IMR-90 (cell line): ENCODE data around the gene UBFD1. TPM values are rescaled to one million over a fixed set of nuclear protein-coding genes. Genes with fewer than 3 reads are reported as not detected.

Source experiments
- ATAC-seq: fragments of 200-7000 bp; cut with Tn5 transposase; 2 replicates; pipeline ENCODE4 v1.9.1; 2020; ENCODE audit warnings: low read depth, mild to moderate bottlenecking, moderate library complexity
- BruUV-seq: library from RNA; stranded (reverse); fragments of 400-500 nt; replicated peaks from 2 replicates; lab custom pipeline; 2021; lab: Mats Ljungman, UMichigan
- CTCF ChIA-PET: fragments of 300-600 bp; formaldehyde crosslinking; extraction: SDS; loops from one replicate; lab custom pipeline; 2021; ENCODE audit warnings: antibody characterized with exemption; lab: Yijun Ruan, JAX
- POLR2A ChIA-PET: fragments of 300-600 bp; sonication (Branson Sonifier 250); formaldehyde crosslinking; loops from one replicate; lab custom pipeline; 2022; ENCODE audit warnings: antibody characterized with exemption; ENCODE audit not compliant: unreplicated experiment; lab: Charles Lee
- DNase-seq: peaks from one replicate; pipeline ENCODE4 v3.0.0; 2013
- H2AFZ ChIP-seq: replicated peaks from 2 replicates; pipeline ENCODE3; 2013; ENCODE audit warnings: low read length, mild to moderate bottlenecking; ENCODE audit not compliant: poor library complexity
- H2AK5ac ChIP-seq: 2 replicates; pipeline ENCODE4 v1.6.1; 2013; ENCODE audit warnings: low read depth, low read length, inconsistent platforms
- H2AK9ac ChIP-seq: replicated peaks from 2 replicates; pipeline ENCODE3; 2013; ENCODE audit warnings: mild to moderate bottlenecking, low read depth, low read length, moderate library complexity; ENCODE audit not compliant: poor library complexity
- H2BK120ac ChIP-seq: 2 replicates; pipeline ENCODE4 v1.6.1; 2013; ENCODE audit warnings: low read depth, low read length, inconsistent platforms
- H2BK15ac ChIP-seq: 3 replicates; pipeline ENCODE4 v1.6.1; 2013; ENCODE audit warnings: low read depth, low read length, inconsistent platforms
- H2BK20ac ChIP-seq: 2 replicates; pipeline ENCODE4 v1.6.1; 2013; ENCODE audit warnings: low read depth, mild to moderate bottlenecking, inconsistent platforms, low read length, moderate library complexity
- H2BK5ac ChIP-seq: 2 replicates; pipeline ENCODE4 v1.6.1; 2013; ENCODE audit warnings: mild to moderate bottlenecking, low read depth, low read length, inconsistent platforms; ENCODE audit not compliant: poor library complexity, severe bottlenecking
- H3K14ac ChIP-seq: replicated peaks from 2 replicates; pipeline ENCODE4 v1.6.1; 2013; ENCODE audit warnings: low read depth, low read length, inconsistent platforms
- H3K18ac ChIP-seq: 2 replicates; pipeline ENCODE4 v1.6.1; 2013; ENCODE audit warnings: low read depth, low read length, control low read depth
- H3K23ac ChIP-seq: 2 replicates; pipeline ENCODE4 v1.6.1; 2013; ENCODE audit warnings: low read depth, low read length, inconsistent platforms
- H3K27ac ChIP-seq: 2 replicates; pipeline ENCODE4 v1.5.1; 2013; ENCODE audit warnings: mild to moderate bottlenecking, control low read depth, low read length; ENCODE audit not compliant: insufficient read depth
- H3K27me3 ChIP-seq: 2 replicates; pipeline ENCODE4 v1.6.1; 2013; ENCODE audit warnings: low read length; ENCODE audit not compliant: control insufficient read depth, insufficient read depth
- H3K36me3 ChIP-seq: 2 replicates; pipeline ENCODE4 v1.6.1; 2013; ENCODE audit warnings: low read length, mixed read lengths; ENCODE audit not compliant: control insufficient read depth, insufficient read depth
- H3K4ac ChIP-seq: 2 replicates; pipeline ENCODE4 v1.6.1; 2013; ENCODE audit warnings: low read depth, low read length, inconsistent platforms
- H3K4me1 ChIP-seq: 2 replicates; pipeline ENCODE4 v1.6.1; 2013; ENCODE audit warnings: low read length, mixed read lengths; ENCODE audit not compliant: control insufficient read depth, insufficient read depth
- H3K4me2 ChIP-seq: 2 replicates; pipeline ENCODE4 v1.6.1; 2013; ENCODE audit warnings: low read depth, mild to moderate bottlenecking, control low read depth, low read length, moderate library complexity
- H3K4me3 ChIP-seq: 2 replicates; pipeline ENCODE4 v1.5.1; 2013; ENCODE audit warnings: low read depth, mild to moderate bottlenecking, control low read depth, low read length, moderate library complexity; ENCODE audit not compliant: insufficient read depth
- H3K56ac ChIP-seq: 2 replicates; pipeline ENCODE4 v1.6.1; 2013; ENCODE audit warnings: low read length, inconsistent platforms; ENCODE audit not compliant: insufficient read depth; ENCODE audit errors: extremely low read depth
- H3K79me1 ChIP-seq, 2 experiments: 2 replicates each; pipeline ENCODE4 v1.6.1; 2013; ENCODE audit warnings: low read length in 2 of 2, inconsistent platforms in 1 of 2, low read depth in 1 of 2
- H3K9ac ChIP-seq: 2 replicates; pipeline ENCODE4 v1.6.1; 2013; ENCODE audit warnings: low read depth, low read length, control low read depth
- H3K9me1 ChIP-seq: 2 replicates; pipeline ENCODE4 v1.6.1; 2013; ENCODE audit warnings: low read length, inconsistent platforms; ENCODE audit not compliant: insufficient read depth
- H3K9me3 ChIP-seq: 2 replicates; pipeline ENCODE4 v1.6.1; 2013; ENCODE audit warnings: low read length; ENCODE audit not compliant: control insufficient read depth, insufficient read depth
- H4K20me1 ChIP-seq: 2 replicates; pipeline ENCODE4 v1.6.1; 2013; ENCODE audit warnings: low read length, inconsistent platforms; ENCODE audit not compliant: insufficient read depth
- H4K5ac ChIP-seq: 2 replicates; pipeline ENCODE4 v1.6.1; 2013; ENCODE audit warnings: mild to moderate bottlenecking, low read depth, low read length, control low read depth
- H4K8ac ChIP-seq, 2 experiments: 2 replicates each; pipeline ENCODE4 v1.6.1; 2013; ENCODE audit warnings: low read depth in 2 of 2, low read length in 2 of 2, control low read depth in 1 of 2, inconsistent platforms in 1 of 2
- H4K91ac ChIP-seq: 2 replicates; pipeline ENCODE4 v1.6.1; 2013; ENCODE audit warnings: low read depth, low read length, inconsistent platforms; ENCODE audit not compliant: insufficient read depth
- MAFK ChIP-seq: IDR thresholded peaks from 2 replicates; pipeline ENCODE4 v1.6.1; 2012; ENCODE audit warnings: low read depth, low read length, improper control_type of control experiment
- MAZ ChIP-seq: IDR thresholded peaks from 2 replicates; pipeline ENCODE4 v1.6.1; 2012; ENCODE audit warnings: low read depth, mild to moderate bottlenecking, low read length, improper control_type of control experiment, moderate library complexity, borderline replicate concordance
- POLR2A ChIP-seq: IDR thresholded peaks from 2 replicates; pipeline ENCODE4 v1.6.1; 2012; ENCODE audit warnings: mild to moderate bottlenecking, low read depth, low read length
- RAD21 ChIP-seq: IDR thresholded peaks from 2 replicates; pipeline ENCODE4 v1.6.1; 2012; ENCODE audit warnings: low read length, improper control_type of control experiment
- SMC3 ChIP-seq: fragments of 150-350 bp; IDR thresholded peaks from 2 replicates; pipeline ENCODE4 v1.6.1; 2016; ENCODE audit warnings: low read depth, mild to moderate bottlenecking, antibody characterized with exemption, low read length, moderate library complexity
- USF2 ChIP-seq: fragments of 150-350 bp; IDR thresholded peaks from 2 replicates; pipeline ENCODE4 v1.6.1; 2017; ENCODE audit warnings: mild to moderate bottlenecking, antibody characterized with exemption, low read length, low read depth
- WGBS, 2 experiments: methylation state at CpG; one replicate each; pipeline versions ENCODE4 v1.1.5 to v1.1.7; 2013; ENCODE audit warnings: missing lambda C conversion rate in 2 of 2; ENCODE audit not compliant: insufficient read length in 1 of 2; ENCODE audit errors: extremely low coverage in 2 of 2; 5-methylcytosine and 5-hydroxymethylcytosine counted together
- dilution Hi-C: fragments of 300-500 bp; cut with HindIII; formaldehyde crosslinking; loops from one replicate; pipeline ENCODE4 v1.14.3; 2018; ENCODE audit warnings: low sequenced_read_pairs; ENCODE audit not compliant: unreplicated experiment
- in situ Hi-C: fragments of 300-500 bp; cut with MboI; formaldehyde crosslinking; loops from 3 replicates; pipeline ENCODE4 v1.14.3; 2019; ENCODE audit warnings: low sequenced_read_pairs, inconsistent platforms, mixed read lengths
- intact Hi-C: fragments of 100-400 bp; cut with micrococcal nuclease; formaldehyde crosslinking; loops from 2 replicates; pipeline ENCODE4 v1.10.0; 2022
- polyA plus RNA-seq, 3 experiments: library from polyadenylated mRNA; depleted of rRNA; stranded (reverse); fragments of >200 nt; gene quantifications; 2 replicates each; pipeline ENCODE4 v1.2.3, GENCODE V29; 2012; ENCODE audit warnings: low replicate concordance in 1 of 3
- total RNA-seq: library from RNA; depleted of rRNA; stranded (reverse); fragments of >200 nt; gene quantifications from 2 replicates; pipeline ENCODE4 v1.2.3, GENCODE V29; 2012

Gene UBFD1
- total and polyA plus RNA-seq, 2 of the 4 experiments (the other 2 are of a cell fraction), result 39.3 to 55.0 TPM

GRCh38 chr16:23515881-23516280, 41.6 kb upstream of the UBFD1 start:
- ATAC-seq, result no peak
- Histone ChIP-seq H2BK120ac (no peak overlapping the region), H3K4me2 (no peak overlapping the region), H3K36me3 (peaks cover 14% of the 10 kb centered on the region), H3K4ac (no peak overlapping the region), H4K5ac (no peak overlapping the region), H3K4me3 (no peak overlapping the region), H3K4me1 (no peaks in the 10 kb centered on the region), H4K91ac (no peak overlapping the region), H4K8ac (no peak overlapping the region), H2AK5ac (no peak overlapping the region), H3K27me3 (no peaks in the 10 kb centered on the region), H2AFZ (no peak overlapping the region), H2BK15ac (no peak overlapping the region), H3K56ac (no peak overlapping the region), H3K9ac (no peak overlapping the region), H4K20me1 (no peaks in the 10 kb centered on the region), H3K27ac (no peak overlapping the region), H3K79me1 (0 out of 4 replicates have a peak, but pooled peaks cover 0 to 2% of the 10 kb centered on the region in 2 experiments), H2AK9ac (no peak overlapping the region), H3K9me3 (no peaks in the 10 kb centered on the region), H3K23ac (no peak overlapping the region), H3K9me1 (0 out of 2 replicates have a peak, but pooled peaks cover 7% of the 10 kb centered on the region), H3K14ac (no peak overlapping the region), H2BK20ac (no peak overlapping the region), H3K18ac (no peak overlapping the region), H2BK5ac (no peak overlapping the region)
- ChIA-PET POLR2A (no interaction called here), CTCF (interaction anchor here (0.6 kb wide), 2 partner anchors 12 to 51 kb away, joined by 3 to 4 read pairs; no protein-coding TSS in a partner anchor)
- in situ Hi-C loops, result no loop called here
- no peak for TF ChIP-seq POLR2A
- no peak for TF ChIP-seq USF2
- TF ChIP-seq RAD21, result no peak
- no peak for TF ChIP-seq SMC3
- TF ChIP-seq MAFK, result no peak
- TF ChIP-seq MAZ, result no peak
- no TSS peak for BruUV-seq
- WGBS, 2 experiments, result 100% methylated on average over 1 of the region's 5 CpGs; no CpG with 5 or more reads in 1 of the 2 experiments
- dilution Hi-C loops, result no loop called here
- intact Hi-C loops, result no loop called here
- DNase-seq, result no peak
